Gastrocnemius medialis (tissue), 4 donors: ENCODE results near the gene KRTAP19-7.

Source experiments
- POLR2A ChIP-seq, 2 donors: fragments of 450-650 bp; IDR thresholded peaks; one replicate each; pipeline ENCODE4 v1.6.1; 2017; ENCODE audit warnings: antibody characterized with exemption in 2 of 2, mild to moderate bottlenecking in 2 of 2, moderate library complexity in 2 of 2
- TF ChIP-seq, protein P1 (sequence below), 5 experiments: fragments of 450-650 bp in 3 of 5; fragments of 200-600 bp in 2 of 5; sonication (generic) in 2 of 5; IDR thresholded peaks in 4 of 5; conservative IDR thresholded peaks in 1 of 5; 1 replicate in 4 of 5; 2 replicates in 1 of 5; pipeline ENCODE4 v1.5.1; 2016 to 2019; ENCODE audit warnings: antibody characterized with exemption in 5 of 5, mild to moderate bottlenecking in 3 of 5, moderate library complexity in 3 of 5

DNA sequence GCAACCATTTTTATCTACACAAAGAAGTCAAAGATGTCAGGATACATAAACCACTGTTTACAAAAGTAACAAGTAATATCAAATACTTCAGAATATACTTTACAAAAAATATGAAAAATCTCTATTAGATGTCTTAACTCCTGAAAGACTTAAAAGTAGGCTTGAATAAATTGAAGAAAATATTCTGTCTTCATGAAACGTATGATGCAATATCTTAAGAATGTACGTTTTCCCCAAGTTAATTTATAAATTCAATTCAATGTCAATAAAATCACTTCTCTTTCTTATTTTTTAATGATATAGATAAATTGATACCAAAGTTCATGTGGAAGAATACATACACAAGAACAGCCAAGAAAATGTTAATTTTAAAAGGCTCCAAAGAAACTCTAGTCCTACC, 6.0 kb downstream of the KRTAP19-7 start:
- TF ChIP-seq, protein P1, sequence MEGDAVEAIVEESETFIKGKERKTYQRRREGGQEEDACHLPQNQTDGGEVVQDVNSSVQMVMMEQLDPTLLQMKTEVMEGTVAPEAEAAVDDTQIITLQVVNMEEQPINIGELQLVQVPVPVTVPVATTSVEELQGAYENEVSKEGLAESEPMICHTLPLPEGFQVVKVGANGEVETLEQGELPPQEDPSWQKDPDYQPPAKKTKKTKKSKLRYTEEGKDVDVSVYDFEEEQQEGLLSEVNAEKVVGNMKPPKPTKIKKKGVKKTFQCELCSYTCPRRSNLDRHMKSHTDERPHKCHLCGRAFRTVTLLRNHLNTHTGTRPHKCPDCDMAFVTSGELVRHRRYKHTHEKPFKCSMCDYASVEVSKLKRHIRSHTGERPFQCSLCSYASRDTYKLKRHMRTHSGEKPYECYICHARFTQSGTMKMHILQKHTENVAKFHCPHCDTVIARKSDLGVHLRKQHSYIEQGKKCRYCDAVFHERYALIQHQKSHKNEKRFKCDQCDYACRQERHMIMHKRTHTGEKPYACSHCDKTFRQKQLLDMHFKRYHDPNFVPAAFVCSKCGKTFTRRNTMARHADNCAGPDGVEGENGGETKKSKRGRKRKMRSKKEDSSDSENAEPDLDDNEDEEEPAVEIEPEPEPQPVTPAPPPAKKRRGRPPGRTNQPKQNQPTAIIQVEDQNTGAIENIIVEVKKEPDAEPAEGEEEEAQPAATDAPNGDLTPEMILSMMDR (IDR thresholded peaks at IDR 0.05 in 4 of 5, conservative IDR thresholded peaks at IDR 0.05 in 1 of 5) = no peak
- TF ChIP-seq POLR2A (IDR thresholded peaks at IDR 0.05) = no peak
